HepG2 (cell line): ENCODE data around the gene CDKN2AIP. TPM values are rescaled to one million over a fixed set of nuclear protein-coding genes. Genes with fewer than 3 reads are reported as not detected.

Experiments used
- ELK4 ChIP-seq: sonication (generic); formaldehyde crosslinking; IDR thresholded peaks from 2 replicates; pipeline ENCODE4 v1.9.0; 2021; ENCODE audit warnings: missing genetic modification reagents, borderline replicate concordance
- GATAD2A ChIP-seq: IDR thresholded peaks from 2 replicates; pipeline ENCODE4 v1.6.1; 2016
- GLMP ChIP-seq: sonication (generic); formaldehyde crosslinking; IDR thresholded peaks from 2 replicates; pipeline ENCODE4 v1.9.0; 2021; ENCODE audit warnings: missing genetic modification reagents, mild to moderate bottlenecking, borderline replicate concordance
- GPBP1L1 ChIP-seq: sonication (generic); formaldehyde crosslinking; IDR thresholded peaks from 2 replicates; pipeline ENCODE4 v1.5.0; 2020; ENCODE audit warnings: mild to moderate bottlenecking, missing genetic modification reagents
- HNF4A ChIP-seq: sonication (generic); formaldehyde crosslinking; IDR thresholded peaks from 2 replicates; pipeline ENCODE4 v1.4.0; 2020; ENCODE audit warnings: missing genetic modification reagents
- MLLT10 ChIP-seq: sonication (generic); formaldehyde crosslinking; IDR thresholded peaks from 2 replicates; pipeline ENCODE4 v1.4.0; 2020; ENCODE audit warnings: missing genetic modification reagents
- NFRKB ChIP-seq: fragments of 450-650 bp; IDR thresholded peaks from 2 replicates; pipeline ENCODE4 v1.6.1; 2017
- NONO ChIP-seq, 2 experiments: fragments of 450-650 bp in 1 of 2; sonication (generic) in 1 of 2; formaldehyde crosslinking in 1 of 2; IDR thresholded peaks in 1 of 2; conservative IDR thresholded peaks in 1 of 2; 2 replicates each; pipeline versions ENCODE4 v1.6.1 to v1.8.0; 2017 to 2022; ENCODE audit warnings: mild to moderate bottlenecking in 1 of 2, missing genetic modification reagents in 1 of 2, moderate library complexity in 1 of 2
- ONECUT2 ChIP-seq: sonication (generic); formaldehyde crosslinking; IDR thresholded peaks from 2 replicates; pipeline ENCODE4 v1.4.0; 2020; ENCODE audit warnings: missing genetic modification reagents
- POLR2G ChIP-seq: fragments of 200-400 bp; formaldehyde crosslinking; IDR thresholded peaks from 2 replicates; pipeline ENCODE4 v1.6.1; 2018; ENCODE audit warnings: mild to moderate bottlenecking, low read depth, low read length, moderate library complexity
- RXRB ChIP-seq: IDR thresholded peaks from 2 replicates; pipeline ENCODE4 v1.6.1; 2016; ENCODE audit warnings: borderline replicate concordance, missing genetic modification reagents, missing compliant biosample characterization
- SALL1 ChIP-seq: sonication (generic); formaldehyde crosslinking; IDR thresholded peaks from 2 replicates; pipeline ENCODE4 v1.8.0; 2022; ENCODE audit warnings: mild to moderate bottlenecking, missing genetic modification reagents
- SP4 ChIP-seq: sonication (generic); formaldehyde crosslinking; IDR thresholded peaks from 2 replicates; pipeline ENCODE4 v1.8.1; 2023; ENCODE audit warnings: mild to moderate bottlenecking, missing genetic modification reagents
- ZBTB10 ChIP-seq: sonication (generic); formaldehyde crosslinking; IDR thresholded peaks from 2 replicates; pipeline ENCODE4 v1.4.0; 2020; ENCODE audit warnings: missing genetic modification reagents, borderline replicate concordance
- ZBTB21 ChIP-seq: sonication (generic); formaldehyde crosslinking; IDR thresholded peaks from 2 replicates; pipeline ENCODE4 v1.4.0; 2020; ENCODE audit warnings: missing genetic modification reagents
- ZMAT3 ChIP-seq: sonication (generic); formaldehyde crosslinking; conservative IDR thresholded peaks from 2 replicates; pipeline ENCODE4 v1.7.0; 2021; ENCODE audit warnings: missing genetic modification reagents
- ZMYM4 ChIP-seq: sonication (generic); formaldehyde crosslinking; IDR thresholded peaks from 2 replicates; pipeline ENCODE4 v1.8.1; 2023; ENCODE audit warnings: mild to moderate bottlenecking, missing genetic modification reagents
- ZNF430 ChIP-seq: sonication (generic); formaldehyde crosslinking; IDR thresholded peaks from 2 replicates; pipeline ENCODE4 v1.9.0; 2021; ENCODE audit warnings: mild to moderate bottlenecking, missing genetic modification reagents
- ZNF468 ChIP-seq: sonication (generic); formaldehyde crosslinking; IDR thresholded peaks from 2 replicates; pipeline ENCODE4 v1.8.0; 2022; ENCODE audit warnings: mild to moderate bottlenecking, moderate library complexity, missing genetic modification reagents
- ZNF652 ChIP-seq: IDR thresholded peaks from 2 replicates; pipeline ENCODE4 v1.6.1; 2016; ENCODE audit warnings: low read depth, borderline replicate concordance
- polyA plus RNA-seq, 8 experiments: library from polyadenylated mRNA; depleted of rRNA in 3 of 8; stranded (reverse) in 7 of 8; unstranded in 1 of 8; fragments of >200 nt; fragmentation: Illumina TruSeq in 4 of 8; extraction: Trizol in 4 of 8; gene quantifications; 2 replicates each; pipeline versions ENCODE4 v1.2.1 to v1.2.3, GENCODE V29; 2011 to 2016; ENCODE audit warnings: low read depth in 4 of 8, missing spikeins in 1 of 8, mixed read lengths in 1 of 8; ENCODE audit not compliant: insufficient read depth in 1 of 8
- total RNA-seq, 5 experiments: library from RNA; depleted of rRNA; stranded (reverse); fragments of >200 nt; fragmentation: Illumina TruSeq; extraction: Trizol; gene quantifications; 2 replicates each; pipeline ENCODE4 v1.2.3, GENCODE V29; 2016; ENCODE audit warnings: low read depth in 1 of 5

Gene CDKN2AIP
- total and polyA plus RNA-seq, 2 of the 13 experiments (the other 11 are each of a cell fraction or from before 2014, with no cell fraction given) = 17.0 to 18.7 TPM

GRCh38 chr4:183409483-183409882, 35.0 kb upstream of the CDKN2AIP start (continued):
- TF ChIP-seq NONO (IDR thresholded peaks at IDR 0.05) = no peak
- TF ChIP-seq NONO (CRISPR knock-in tag; conservative IDR thresholded peaks at IDR 0.05) = peak; percentile 62; the same call in 1 of the 2 replicates
- no peak for TF ChIP-seq ELK4 (CRISPR knock-in tag)
- no peak for TF ChIP-seq GATAD2A (CRISPR knock-in tag)
- TF ChIP-seq NFRKB = no peak
- TF ChIP-seq ZNF468 (CRISPR knock-in tag) = no peak
- TF ChIP-seq SALL1 = 0 out of 2 replicates have a peak, but pooled peaks have one; percentile 36
- TF ChIP-seq ZBTB21 = no peak
- TF ChIP-seq ZNF652 (CRISPR knock-in tag) = no peak
- TF ChIP-seq SP4 (CRISPR knock-in tag) = no peak
- TF ChIP-seq ZBTB10 (CRISPR knock-in tag) = no peak
- TF ChIP-seq HNF4A (CRISPR knock-in tag) = peak; percentile 57; the same call in 1 of the 2 replicates
- no peak for TF ChIP-seq ZMAT3 (CRISPR knock-in tag)
- no peak for TF ChIP-seq GPBP1L1 (CRISPR knock-in tag)
- TF ChIP-seq POLR2G = no peak
- TF ChIP-seq ZNF430 = no peak
- no peak for TF ChIP-seq MLLT10 (CRISPR knock-in tag)
- no peak for TF ChIP-seq RXRB (CRISPR knock-in tag)
- TF ChIP-seq ZMYM4 (CRISPR knock-in tag) = peak; percentile 54; the same call in 1 of the 2 replicates
- no peak for TF ChIP-seq ONECUT2
- no peak for TF ChIP-seq GLMP (CRISPR knock-in tag)
